ENCODE data around the gene DCDC2C.

DCDC2C gene

GRCh38 chr2:3672861-3673678, 30.3 kb upstream of the DCDC2C start:
- DNase-seq (ENCODE audit: low read depth in 4 of 4, low spot score in 1 of 4): no peak

GRCh38 chr2:3674066-3674845, 29.1 kb upstream of the DCDC2C start:
- no peak for DNase-seq (ENCODE audit: low read depth in 4 of 4, low spot score in 1 of 4)

- DNase-seq (ENCODE audit: low read depth in 4 of 4, low spot score in 1 of 4): no peak
These were observed 27.7 kb upstream of the DCDC2C start for GRCh38 chr2:3675687-3676086.

GRCh38 chr2:3677436-3677835, 25.9 kb upstream of the DCDC2C start:
- DNase-seq (ENCODE audit: low read depth in 4 of 4, low spot score in 1 of 4): no peak

- DNase-seq (ENCODE audit: low read depth in 4 of 4, low spot score in 1 of 4): no peak
These were observed 25.2 kb upstream of the DCDC2C start for GRCh38 chr2:3678212-3678611.

GRCh38 chr2:3679180-3679579, 24.2 kb upstream of the DCDC2C start:
- no peak for DNase-seq (ENCODE audit: low read depth in 4 of 4, low spot score in 1 of 4)

- no peak for DNase-seq (ENCODE audit: low read depth in 4 of 4, low spot score in 1 of 4)
These were observed 23.6 kb upstream of the DCDC2C start for GRCh38 chr2:3679616-3680393.

GRCh38 chr2:3680548-3681345, 22.6 kb upstream of the DCDC2C start:
- DNase-seq (ENCODE audit: low read depth in 4 of 4, low spot score in 1 of 4): no peak

- no peak for DNase-seq (ENCODE audit: low read depth in 4 of 4, low spot score in 1 of 4)
These were observed 21.8 kb upstream of the DCDC2C start for GRCh38 chr2:3681625-3682024.

GRCh38 chr2:3682811-3683210, 20.6 kb upstream of the DCDC2C start:
- no peak for DNase-seq (ENCODE audit: low read depth in 4 of 4, low spot score in 1 of 4)

GRCh38 chr2:3683748-3684454, 19.5 kb upstream of the DCDC2C start:
- DNase-seq (ENCODE audit: low read depth in 4 of 4, low spot score in 1 of 4): no peak

- no peak for DNase-seq (ENCODE audit: low read depth in 4 of 4, low spot score in 1 of 4)
These were observed 13.2 kb upstream of the DCDC2C start for GRCh38 chr2:3689998-3690748.

- no peak for DNase-seq (ENCODE audit: low read depth in 4 of 4, low spot score in 1 of 4)
These were observed 11.0 kb upstream of the DCDC2C start for GRCh38 chr2:3692375-3692774.

GRCh38 chr2:3696545-3696944, 6.8 kb upstream of the DCDC2C start:
- DNase-seq (ENCODE audit: low read depth in 4 of 4, low spot score in 1 of 4): no peak

- DNase-seq (ENCODE audit: low read depth in 4 of 4, low spot score in 1 of 4): no peak
These were observed 2.3 kb upstream of the DCDC2C start for GRCh38 chr2:3701071-3701470.

- DNase-seq (ENCODE audit: low read depth in 4 of 4, low spot score in 1 of 4): no peak
These were observed 481 bp downstream of the DCDC2C start for GRCh38 chr2:3703757-3704355.

GRCh38 chr2:3704692-3705091, 1.3 kb downstream of the DCDC2C start:
- no peak for DNase-seq (ENCODE audit: low read depth in 4 of 4, low spot score in 1 of 4)

- no peak for DNase-seq (ENCODE audit: low read depth in 4 of 4, low spot score in 1 of 4)
These were observed 2.4 kb downstream of the DCDC2C start for GRCh38 chr2:3705782-3706181.

- no peak for DNase-seq (ENCODE audit: low read depth in 4 of 4, low spot score in 1 of 4)
These were observed 3.5 kb downstream of the DCDC2C start for GRCh38 chr2:3706892-3707291.

All from stimulated activated CD4-positive, alpha-beta T cell treated with anti-CD3 and anti-CD28 coated beads, Interleukin-1b, Interleukin-23, amount 100 ng/mL, for 24 hours (primary cell).